ENCODE data around the gene SPX. TPM values are rescaled to one million over a fixed set of nuclear protein-coding genes. Genes with fewer than 3 reads are reported as not detected.

The SPX gene
- total RNA-seq, 1 donor from 2014 or later, result not detected

DNA sequence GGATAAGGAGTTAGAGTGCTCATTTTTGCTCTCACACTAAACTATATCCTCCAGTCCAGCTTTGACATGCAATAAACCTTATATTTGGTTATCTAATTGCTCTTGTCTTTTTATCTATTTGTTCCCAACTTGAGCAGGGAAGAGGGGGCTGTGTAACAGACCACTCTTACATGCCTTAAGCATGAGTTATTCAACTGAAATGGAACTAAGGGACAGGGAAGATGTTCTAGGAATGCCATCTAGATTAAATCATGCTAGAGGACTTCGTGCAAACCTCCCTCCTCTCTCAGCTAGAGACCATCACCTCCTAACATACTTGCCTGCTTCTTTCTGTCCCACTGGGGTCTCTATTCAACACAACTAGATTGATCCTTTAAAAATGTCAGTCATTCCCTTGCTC lies 20.6 kb downstream of the SPX start:
- Histone ChIP-seq H3K9me3 (no peaks in the 10 kb centered on the region), H3K4me3 (no peak overlapping the region), H3K27ac (no peak overlapping the region), H3K36me3 (no peaks in the 10 kb centered on the region), H3K27me3 (no peaks in the 10 kb centered on the region), H3K4me1 (no peaks in the 10 kb centered on the region)
- DNase-seq (ENCODE audit: low spot score in 2 of 2), result no peak
- no peak for TF ChIP-seq CTCF (IDR thresholded peaks at IDR 0.05)
- intact Hi-C loops (cut with DNase I), result no loop called here

GRCh38 chr12:21547437-21547836 lies 21.3 kb downstream of the SPX start:
- H3K27ac ChIP-seq, result no peak overlapping the region
- no peak overlapping the region for H3K4me3 ChIP-seq
- H3K9me3 ChIP-seq, result no peaks in the 10 kb centered on the region
- no peaks in the 10 kb centered on the region for H3K4me1 ChIP-seq
- no peaks in the 10 kb centered on the region for H3K27me3 ChIP-seq
- H3K36me3 ChIP-seq, result no peaks in the 10 kb centered on the region
- intact Hi-C loops (cut with DNase I), result no loop called here
- TF ChIP-seq CTCF (IDR thresholded peaks at IDR 0.05), result no peak
- no peak for DNase-seq (ENCODE audit: low spot score in 2 of 2)

- Histone ChIP-seq H3K4me1 (no peaks in the 10 kb centered on the region), H3K27ac (no peak overlapping the region), H3K27me3 (no peaks in the 10 kb centered on the region), H3K36me3 (no peaks in the 10 kb centered on the region), H3K9me3 (no peaks in the 10 kb centered on the region), H3K4me3 (no peak overlapping the region)
- DNase-seq (ENCODE audit: low spot score in 2 of 2), result no peak
- no peak for TF ChIP-seq CTCF (IDR thresholded peaks at IDR 0.05)
- intact Hi-C loops (cut with DNase I), result no loop called here
Observed at GRCh38 chr12:21551841-21552465, 25.9 kb downstream of the SPX start.

DNA sequence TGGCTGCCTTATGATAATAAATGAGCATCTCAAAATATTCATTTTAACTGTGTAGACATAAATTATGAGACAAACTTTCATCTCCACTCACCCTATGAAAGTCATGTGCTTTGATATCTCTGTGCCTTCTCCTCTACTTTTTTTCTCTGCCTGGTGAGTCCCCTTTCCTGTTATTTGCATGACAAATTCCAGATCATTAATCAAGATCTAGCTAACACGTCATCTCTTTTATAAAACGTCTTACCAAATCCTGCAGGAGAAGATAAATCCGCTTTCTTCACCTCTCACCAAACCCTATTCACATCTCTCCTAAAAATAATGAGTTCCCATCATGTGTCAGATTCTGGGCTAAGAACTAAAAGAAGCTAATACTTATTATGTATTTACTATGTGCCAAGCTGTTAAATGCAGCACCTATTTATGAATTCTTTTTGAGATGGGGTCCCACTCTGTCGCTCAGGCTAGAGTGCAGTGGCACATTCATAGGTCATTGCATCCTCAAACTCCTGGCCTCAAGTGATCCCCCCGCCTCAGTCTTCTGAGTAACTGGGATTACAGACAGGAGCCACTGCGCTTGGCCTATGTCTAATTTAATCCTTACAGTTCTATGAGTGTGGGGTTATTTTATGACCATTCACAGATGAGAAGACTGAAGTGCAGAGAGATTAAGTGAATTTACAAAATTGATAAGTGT lies 26.7 kb downstream of the SPX start:
- DNase-seq (ENCODE audit: low spot score in 2 of 2), result no peak
- no peaks in the 10 kb centered on the region for H3K36me3 ChIP-seq
- no peaks in the 10 kb centered on the region for H3K27me3 ChIP-seq
- no peak overlapping the region for H3K27ac ChIP-seq
- TF ChIP-seq CTCF (IDR thresholded peaks at IDR 0.05), result no peak
- H3K9me3 ChIP-seq, result no peaks in the 10 kb centered on the region
- no peak overlapping the region for H3K4me3 ChIP-seq
- H3K4me1 ChIP-seq, result no peaks in the 10 kb centered on the region
- intact Hi-C loops (cut with DNase I), result no loop called here

GRCh38 chr12:21553329-21553675 lies 27.2 kb downstream of the SPX start:
- intact Hi-C loops (cut with DNase I), result no loop called here
- TF ChIP-seq CTCF (IDR thresholded peaks at IDR 0.05), result no peak
- Histone ChIP-seq H3K27me3 (no peaks in the 10 kb centered on the region), H3K4me3 (no peak overlapping the region), H3K9me3 (no peaks in the 10 kb centered on the region), H3K4me1 (no peaks in the 10 kb centered on the region), H3K36me3 (no peaks in the 10 kb centered on the region), H3K27ac (no peak overlapping the region)
- DNase-seq (ENCODE audit: low spot score in 2 of 2), result no peak
